HepG2 (cell line): Measurements from ENCODE around the gene USP2. TPM values are rescaled to one million over a fixed set of nuclear protein-coding genes. Genes with fewer than 3 reads are reported as not detected.
A peak's percentile ranks its signal among the peaks of the same experiment; 100 is the strongest.

Source experiments
- CBX5 ChIP-seq: sonication (generic); formaldehyde crosslinking; IDR thresholded peaks from 2 replicates; pipeline ENCODE4 v1.4.0; 2020; ENCODE audit warnings: missing genetic modification reagents, borderline replicate concordance
- KDM4B ChIP-seq: sonication (generic); formaldehyde crosslinking; IDR thresholded peaks from 2 replicates; pipeline ENCODE4 v1.4.0; 2020; ENCODE audit warnings: missing genetic modification reagents
- KLF6 ChIP-seq: IDR thresholded peaks from 2 replicates; pipeline ENCODE4 v1.8.0; 2016; ENCODE audit warnings: missing biosample characterization, missing genetic modification reagents
- NCOR1 ChIP-seq: fragments of 200-600 bp; sonication (generic); IDR thresholded peaks from 2 replicates; pipeline ENCODE4 v1.7.0; 2017; ENCODE audit warnings: antibody characterized with exemption, low read length, borderline replicate concordance
- SIN3B ChIP-seq: fragments of 150-350 bp; IDR thresholded peaks from 2 replicates; pipeline ENCODE4 v1.6.1; 2014; ENCODE audit warnings: low read length
- SKI ChIP-seq: fragments of 450-650 bp; IDR thresholded peaks from one replicate; pipeline ENCODE4 v1.6.1; 2018; ENCODE audit warnings: mild to moderate bottlenecking; ENCODE audit not compliant: partially characterized antibody
- THAP11 ChIP-seq: IDR thresholded peaks from 2 replicates; pipeline ENCODE4 v1.6.1; 2016; ENCODE audit warnings: missing biosample characterization, missing genetic modification reagents
- ZNF136 ChIP-seq: sonication (generic); formaldehyde crosslinking; IDR thresholded peaks from 2 replicates; pipeline ENCODE4 v1.8.1; 2022; ENCODE audit warnings: low read depth, mild to moderate bottlenecking, moderate library complexity, missing genetic modification reagents
- ZNF17 ChIP-seq: sonication (generic); formaldehyde crosslinking; IDR thresholded peaks from 2 replicates; pipeline ENCODE4 v1.5.0; 2020; ENCODE audit warnings: mild to moderate bottlenecking, missing genetic modification reagents
- ZNF530 ChIP-seq: sonication (generic); formaldehyde crosslinking; IDR thresholded peaks from 2 replicates; pipeline ENCODE4 v1.5.0; 2020; ENCODE audit warnings: low read depth, mild to moderate bottlenecking, missing genetic modification reagents
- ZNF546 ChIP-seq: sonication (generic); formaldehyde crosslinking; conservative IDR thresholded peaks from 2 replicates; pipeline ENCODE4 v1.8.1; 2023; ENCODE audit warnings: mild to moderate bottlenecking, missing genetic modification reagents
- ZSCAN21 ChIP-seq: sonication (generic); formaldehyde crosslinking; IDR thresholded peaks from 2 replicates; pipeline ENCODE4 v1.8.0; 2022; ENCODE audit warnings: mild to moderate bottlenecking, missing genetic modification reagents, moderate library complexity, borderline replicate concordance
- ZZZ3 ChIP-seq: sonication (generic); formaldehyde crosslinking; IDR thresholded peaks from 2 replicates; pipeline ENCODE4 v1.4.0; 2020; ENCODE audit warnings: missing genetic modification reagents, mild to moderate bottlenecking, borderline replicate concordance
- polyA plus RNA-seq, 8 experiments: library from polyadenylated mRNA; depleted of rRNA in 3 of 8; stranded (reverse) in 7 of 8; unstranded in 1 of 8; fragments of >200 nt; fragmentation: Illumina TruSeq in 4 of 8; extraction: Trizol in 4 of 8; gene quantifications; 2 replicates each; pipeline versions ENCODE4 v1.2.1 to v1.2.3, GENCODE V29; 2011 to 2016; ENCODE audit warnings: low read depth in 4 of 8, missing spikeins in 1 of 8, mixed read lengths in 1 of 8; ENCODE audit not compliant: insufficient read depth in 1 of 8
- total RNA-seq, 5 experiments: library from RNA; depleted of rRNA; stranded (reverse); fragments of >200 nt; fragmentation: Illumina TruSeq; extraction: Trizol; gene quantifications; 2 replicates each; pipeline ENCODE4 v1.2.3, GENCODE V29; 2016; ENCODE audit warnings: low read depth in 1 of 5
- TF ChIP-seq, protein P1 (sequence below): sonication (generic); formaldehyde crosslinking; IDR thresholded peaks from 2 replicates; pipeline ENCODE4 v1.5.0; 2020; ENCODE audit warnings: mild to moderate bottlenecking, missing genetic modification reagents, moderate library complexity
- TF ChIP-seq, protein P2 (sequence below): sonication (generic); formaldehyde crosslinking; conservative IDR thresholded peaks from 2 replicates; pipeline ENCODE4 v1.8.0; 2022; ENCODE audit warnings: mild to moderate bottlenecking, moderate library complexity, missing genetic modification reagents
- TF ChIP-seq, protein P3 (sequence below): sonication (generic); formaldehyde crosslinking; IDR thresholded peaks from 2 replicates; pipeline ENCODE4 v1.4.0; 2020; ENCODE audit warnings: missing genetic modification reagents, mild to moderate bottlenecking, borderline replicate concordance
- TF ChIP-seq, protein P4 (sequence below): sonication (generic); formaldehyde crosslinking; IDR thresholded peaks from 2 replicates; pipeline ENCODE4 v1.8.1; 2022; ENCODE audit warnings: low read depth, mild to moderate bottlenecking, missing genetic modification reagents
- TF ChIP-seq, protein P5 (sequence below): IDR thresholded peaks from 2 replicates; pipeline ENCODE4 v1.6.1; 2016; ENCODE audit warnings: low read depth, control low read depth

Gene USP2
- total and polyA plus RNA-seq, 2 of the 13 experiments (the other 11 are each of a cell fraction or from before 2014, with no cell fraction given), result 2.5 to 6.0 TPM

DNA sequence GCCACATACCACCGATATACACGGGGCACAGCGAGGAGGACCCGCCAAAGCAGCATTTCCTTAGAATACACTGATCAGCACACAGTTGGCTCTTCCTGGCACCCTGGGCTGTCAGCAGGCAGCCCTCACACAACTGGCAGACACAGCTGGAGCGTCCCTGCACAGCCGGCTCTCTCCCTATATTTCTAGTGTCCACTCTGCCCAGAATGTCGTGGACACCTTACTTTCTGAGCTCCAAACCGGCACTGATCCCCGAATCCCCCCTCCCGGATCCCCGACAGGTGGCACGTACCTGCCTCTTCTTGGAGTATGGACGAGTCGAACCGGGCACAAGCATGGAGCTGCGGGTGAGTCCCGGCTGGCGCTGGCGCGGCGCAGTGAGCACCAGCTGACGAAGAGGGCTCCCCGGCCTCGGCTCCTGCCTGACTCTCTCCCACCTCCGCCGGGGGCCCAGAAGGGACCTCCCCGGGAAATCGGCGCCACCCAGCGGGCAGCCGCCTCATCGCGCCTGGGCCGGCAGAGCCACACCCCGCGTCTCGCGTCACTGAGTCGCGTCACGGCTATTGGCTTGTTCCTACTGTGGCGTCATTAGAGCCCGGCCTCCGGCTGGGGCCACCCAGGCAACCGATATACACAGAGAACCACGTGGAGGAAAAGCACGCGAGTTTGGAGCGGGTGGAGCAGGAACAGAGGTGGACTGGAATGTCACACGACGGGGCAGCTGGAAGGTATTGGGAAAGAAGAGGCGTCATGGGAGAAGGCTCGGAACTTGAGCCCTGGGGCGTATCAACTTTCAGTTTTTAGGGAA lies at the start of gene USP2 (continued):
- TF ChIP-seq, protein P1, sequence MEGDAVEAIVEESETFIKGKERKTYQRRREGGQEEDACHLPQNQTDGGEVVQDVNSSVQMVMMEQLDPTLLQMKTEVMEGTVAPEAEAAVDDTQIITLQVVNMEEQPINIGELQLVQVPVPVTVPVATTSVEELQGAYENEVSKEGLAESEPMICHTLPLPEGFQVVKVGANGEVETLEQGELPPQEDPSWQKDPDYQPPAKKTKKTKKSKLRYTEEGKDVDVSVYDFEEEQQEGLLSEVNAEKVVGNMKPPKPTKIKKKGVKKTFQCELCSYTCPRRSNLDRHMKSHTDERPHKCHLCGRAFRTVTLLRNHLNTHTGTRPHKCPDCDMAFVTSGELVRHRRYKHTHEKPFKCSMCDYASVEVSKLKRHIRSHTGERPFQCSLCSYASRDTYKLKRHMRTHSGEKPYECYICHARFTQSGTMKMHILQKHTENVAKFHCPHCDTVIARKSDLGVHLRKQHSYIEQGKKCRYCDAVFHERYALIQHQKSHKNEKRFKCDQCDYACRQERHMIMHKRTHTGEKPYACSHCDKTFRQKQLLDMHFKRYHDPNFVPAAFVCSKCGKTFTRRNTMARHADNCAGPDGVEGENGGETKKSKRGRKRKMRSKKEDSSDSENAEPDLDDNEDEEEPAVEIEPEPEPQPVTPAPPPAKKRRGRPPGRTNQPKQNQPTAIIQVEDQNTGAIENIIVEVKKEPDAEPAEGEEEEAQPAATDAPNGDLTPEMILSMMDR (CRISPR knock-in tag), result peak; percentile 99
- TF ChIP-seq NCOR1, result no peak
- TF ChIP-seq, protein P2, sequence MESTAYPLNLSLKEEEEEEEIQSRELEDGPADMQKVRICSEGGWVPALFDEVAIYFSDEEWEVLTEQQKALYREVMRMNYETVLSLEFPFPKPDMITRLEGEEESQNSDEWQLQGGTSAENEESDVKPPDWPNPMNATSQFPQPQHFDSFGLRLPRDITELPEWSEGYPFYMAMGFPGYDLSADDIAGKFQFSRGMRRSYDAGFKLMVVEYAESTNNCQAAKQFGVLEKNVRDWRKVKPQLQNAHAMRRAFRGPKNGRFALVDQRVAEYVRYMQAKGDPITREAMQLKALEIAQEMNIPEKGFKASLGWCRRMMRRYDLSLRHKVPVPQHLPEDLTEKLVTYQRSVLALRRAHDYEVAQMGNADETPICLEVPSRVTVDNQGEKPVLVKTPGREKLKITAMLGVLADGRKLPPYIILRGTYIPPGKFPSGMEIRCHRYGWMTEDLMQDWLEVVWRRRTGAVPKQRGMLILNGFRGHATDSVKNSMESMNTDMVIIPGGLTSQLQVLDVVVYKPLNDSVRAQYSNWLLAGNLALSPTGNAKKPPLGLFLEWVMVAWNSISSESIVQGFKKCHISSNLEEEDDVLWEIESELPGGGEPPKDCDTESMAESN (CRISPR knock-in tag), result peak; percentile 71; the same call in 1 of the 2 replicates
- TF ChIP-seq ZNF17, result no peak
- no peak; the same call in 1 of the 2 replicates for TF ChIP-seq KLF6 (CRISPR knock-in tag)
- peak; percentile 70; the same call in 1 of the 2 replicates for TF ChIP-seq CBX5 (CRISPR knock-in tag)
- TF ChIP-seq ZSCAN21 (CRISPR knock-in tag), result no peak; the same call in 1 of the 2 replicates
- TF ChIP-seq ZNF546 (CRISPR knock-in tag), result no peak
- no peak for TF ChIP-seq ZNF530 (CRISPR knock-in tag)
- 0 out of 2 replicates have a peak, but pooled peaks have one; percentile 43 for TF ChIP-seq SIN3B
- no peak for TF ChIP-seq ZNF136 (CRISPR knock-in tag)
- TF ChIP-seq, protein P3, sequence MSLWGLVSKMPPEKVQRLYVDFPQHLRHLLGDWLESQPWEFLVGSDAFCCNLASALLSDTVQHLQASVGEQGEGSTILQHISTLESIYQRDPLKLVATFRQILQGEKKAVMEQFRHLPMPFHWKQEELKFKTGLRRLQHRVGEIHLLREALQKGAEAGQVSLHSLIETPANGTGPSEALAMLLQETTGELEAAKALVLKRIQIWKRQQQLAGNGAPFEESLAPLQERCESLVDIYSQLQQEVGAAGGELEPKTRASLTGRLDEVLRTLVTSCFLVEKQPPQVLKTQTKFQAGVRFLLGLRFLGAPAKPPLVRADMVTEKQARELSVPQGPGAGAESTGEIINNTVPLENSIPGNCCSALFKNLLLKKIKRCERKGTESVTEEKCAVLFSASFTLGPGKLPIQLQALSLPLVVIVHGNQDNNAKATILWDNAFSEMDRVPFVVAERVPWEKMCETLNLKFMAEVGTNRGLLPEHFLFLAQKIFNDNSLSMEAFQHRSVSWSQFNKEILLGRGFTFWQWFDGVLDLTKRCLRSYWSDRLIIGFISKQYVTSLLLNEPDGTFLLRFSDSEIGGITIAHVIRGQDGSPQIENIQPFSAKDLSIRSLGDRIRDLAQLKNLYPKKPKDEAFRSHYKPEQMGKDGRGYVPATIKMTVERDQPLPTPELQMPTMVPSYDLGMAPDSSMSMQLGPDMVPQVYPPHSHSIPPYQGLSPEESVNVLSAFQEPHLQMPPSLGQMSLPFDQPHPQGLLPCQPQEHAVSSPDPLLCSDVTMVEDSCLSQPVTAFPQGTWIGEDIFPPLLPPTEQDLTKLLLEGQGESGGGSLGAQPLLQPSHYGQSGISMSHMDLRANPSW, result no peak; the same call in 1 of the 2 replicates
- TF ChIP-seq, protein P4, sequence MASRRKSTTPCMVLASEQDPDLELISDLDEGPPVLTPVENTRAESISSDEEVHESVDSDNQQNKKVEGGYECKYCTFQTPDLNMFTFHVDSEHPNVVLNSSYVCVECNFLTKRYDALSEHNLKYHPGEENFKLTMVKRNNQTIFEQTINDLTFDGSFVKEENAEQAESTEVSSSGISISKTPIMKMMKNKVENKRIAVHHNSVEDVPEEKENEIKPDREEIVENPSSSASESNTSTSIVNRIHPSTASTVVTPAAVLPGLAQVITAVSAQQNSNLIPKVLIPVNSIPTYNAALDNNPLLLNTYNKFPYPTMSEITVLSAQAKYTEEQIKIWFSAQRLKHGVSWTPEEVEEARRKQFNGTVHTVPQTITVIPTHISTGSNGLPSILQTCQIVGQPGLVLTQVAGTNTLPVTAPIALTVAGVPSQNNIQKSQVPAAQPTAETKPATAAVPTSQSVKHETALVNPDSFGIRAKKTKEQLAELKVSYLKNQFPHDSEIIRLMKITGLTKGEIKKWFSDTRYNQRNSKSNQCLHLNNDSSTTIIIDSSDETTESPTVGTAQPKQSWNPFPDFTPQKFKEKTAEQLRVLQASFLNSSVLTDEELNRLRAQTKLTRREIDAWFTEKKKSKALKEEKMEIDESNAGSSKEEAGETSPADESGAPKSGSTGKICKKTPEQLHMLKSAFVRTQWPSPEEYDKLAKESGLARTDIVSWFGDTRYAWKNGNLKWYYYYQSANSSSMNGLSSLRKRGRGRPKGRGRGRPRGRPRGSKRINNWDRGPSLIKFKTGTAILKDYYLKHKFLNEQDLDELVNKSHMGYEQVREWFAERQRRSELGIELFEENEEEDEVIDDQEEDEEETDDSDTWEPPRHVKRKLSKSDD (CRISPR knock-in tag), result peak; percentile 63; the same call in 1 of the 2 replicates
- no peak for TF ChIP-seq ZZZ3 (CRISPR knock-in tag)
- TF ChIP-seq KDM4B (CRISPR knock-in tag), result no peak; the same call in 1 of the 2 replicates
- TF ChIP-seq SKI, result peak; percentile 36
- TF ChIP-seq THAP11 (CRISPR knock-in tag), result peak; percentile 77
- TF ChIP-seq, protein P5, sequence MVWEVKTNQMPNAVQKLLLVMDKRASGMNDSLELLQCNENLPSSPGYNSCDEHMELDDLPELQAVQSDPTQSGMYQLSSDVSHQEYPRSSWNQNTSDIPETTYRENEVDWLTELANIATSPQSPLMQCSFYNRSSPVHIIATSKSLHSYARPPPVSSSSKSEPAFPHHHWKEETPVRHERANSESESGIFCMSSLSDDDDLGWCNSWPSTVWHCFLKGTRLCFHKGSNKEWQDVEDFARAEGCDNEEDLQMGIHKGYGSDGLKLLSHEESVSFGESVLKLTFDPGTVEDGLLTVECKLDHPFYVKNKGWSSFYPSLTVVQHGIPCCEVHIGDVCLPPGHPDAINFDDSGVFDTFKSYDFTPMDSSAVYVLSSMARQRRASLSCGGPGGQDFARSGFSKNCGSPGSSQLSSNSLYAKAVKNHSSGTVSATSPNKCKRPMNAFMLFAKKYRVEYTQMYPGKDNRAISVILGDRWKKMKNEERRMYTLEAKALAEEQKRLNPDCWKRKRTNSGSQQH (CRISPR knock-in tag), result no peak
